G401.6 (cell line): ENCODE data around the gene GNPTG.

Experiments used
- FAIRE-seq: peaks from 2 replicates; lab custom pipeline; 2012; peaks lifted over from hg19 to GRCh38; lab: Jason Lieb, UNC

GNPTG gene

GRCh38 chr16:1371054-1371978 lies 19.6 kb downstream of the GNPTG start:
- no peak for FAIRE-seq

- FAIRE-seq: no peak
Observed at GRCh38 chr16:1372292-1372950, 20.7 kb downstream of the GNPTG start.

- no peak for FAIRE-seq
Observed at GRCh38 chr16:1374418-1375297, 22.9 kb downstream of the GNPTG start.

- FAIRE-seq: no peak
Observed at GRCh38 chr16:1375298-1375640, 23.5 kb downstream of the GNPTG start.

GRCh38 chr16:1375741-1376410 lies 24.1 kb downstream of the GNPTG start:
- FAIRE-seq: no peak

GRCh38 chr16:1377406-1378010 lies 25.8 kb downstream of the GNPTG start:
- no peak for FAIRE-seq

GRCh38 chr16:1378087-1378803 lies 26.5 kb downstream of the GNPTG start:
- no peak for FAIRE-seq

GRCh38 chr16:1378804-1379303 lies 27.1 kb downstream of the GNPTG start:
- FAIRE-seq: no peak

GRCh38 chr16:1379304-1380076 lies 27.8 kb downstream of the GNPTG start:
- no peak for FAIRE-seq

- no peak for FAIRE-seq
Observed at GRCh38 chr16:1380195-1380594, 28.5 kb downstream of the GNPTG start.

GRCh38 chr16:1381612-1382406 lies 30.1 kb downstream of the GNPTG start:
- no peak for FAIRE-seq

- no peak for FAIRE-seq
Observed at GRCh38 chr16:1383556-1383955, 31.8 kb downstream of the GNPTG start.

- no peak for FAIRE-seq
Observed at GRCh38 chr16:1385232-1385631, 33.5 kb downstream of the GNPTG start.

- no peak for FAIRE-seq
Observed at GRCh38 chr16:1387331-1387730, 35.6 kb downstream of the GNPTG start.

- FAIRE-seq: no peak
Observed at GRCh38 chr16:1389762-1390161, 38.0 kb downstream of the GNPTG start.

GRCh38 chr16:1390239-1390779 lies 38.6 kb downstream of the GNPTG start:
- no peak for FAIRE-seq

- no peak for FAIRE-seq
Observed at GRCh38 chr16:1392826-1393225, 41.1 kb downstream of the GNPTG start.

GRCh38 chr16:1393613-1394176 lies 42.0 kb downstream of the GNPTG start:
- no peak for FAIRE-seq
